Stimulated activated CD8-positive, alpha-beta memory T cell treated with anti-CD3 and anti-CD28 coated beads, Interleukin-15, amount 100 ng/mL, for 24 hours (primary cell): Measurements from ENCODE around the gene CYP2A6.
"Not testable (repeated sequence)": the region's sequence is repeated elsewhere in the genome, so short reads cannot be mapped to it uniquely, and the experiment has no call there.

Experiments used
- DNase-seq: peaks from one replicate; pipeline ENCODE4 v3.0.0-alpha.2; 2020; ENCODE audit warnings: low read depth

The CYP2A6 gene, protein sequence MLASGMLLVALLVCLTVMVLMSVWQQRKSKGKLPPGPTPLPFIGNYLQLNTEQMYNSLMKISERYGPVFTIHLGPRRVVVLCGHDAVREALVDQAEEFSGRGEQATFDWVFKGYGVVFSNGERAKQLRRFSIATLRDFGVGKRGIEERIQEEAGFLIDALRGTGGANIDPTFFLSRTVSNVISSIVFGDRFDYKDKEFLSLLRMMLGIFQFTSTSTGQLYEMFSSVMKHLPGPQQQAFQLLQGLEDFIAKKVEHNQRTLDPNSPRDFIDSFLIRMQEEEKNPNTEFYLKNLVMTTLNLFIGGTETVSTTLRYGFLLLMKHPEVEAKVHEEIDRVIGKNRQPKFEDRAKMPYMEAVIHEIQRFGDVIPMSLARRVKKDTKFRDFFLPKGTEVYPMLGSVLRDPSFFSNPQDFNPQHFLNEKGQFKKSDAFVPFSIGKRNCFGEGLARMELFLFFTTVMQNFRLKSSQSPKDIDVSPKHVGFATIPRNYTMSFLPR

DNA sequence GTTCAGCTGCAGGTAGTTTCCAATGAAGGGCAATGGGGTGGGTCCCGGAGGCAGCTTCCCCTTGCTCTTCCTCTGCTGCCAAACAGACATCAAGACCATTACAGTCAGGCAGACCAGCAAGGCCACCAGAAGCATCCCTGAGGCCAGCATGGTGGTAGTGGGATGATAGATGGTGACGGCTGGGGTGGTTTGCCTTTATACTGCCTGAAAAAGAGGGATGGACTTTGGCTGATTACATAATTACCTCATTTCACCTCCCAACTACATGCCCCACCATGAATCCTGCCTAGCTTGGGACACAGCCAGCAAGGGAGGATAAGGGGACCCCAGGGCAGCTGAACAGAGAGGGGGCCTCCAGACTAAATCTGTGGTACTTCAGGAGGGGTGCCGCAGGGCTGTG is at the start of gene CYP2A6:
CYP2A6 (minus strand) TSS at position 171 of the 400 bp plus-strand sequence; CDS start at position 150, 21 bp downstream.
- not testable (repeated sequence) for DNase-seq

DNA sequence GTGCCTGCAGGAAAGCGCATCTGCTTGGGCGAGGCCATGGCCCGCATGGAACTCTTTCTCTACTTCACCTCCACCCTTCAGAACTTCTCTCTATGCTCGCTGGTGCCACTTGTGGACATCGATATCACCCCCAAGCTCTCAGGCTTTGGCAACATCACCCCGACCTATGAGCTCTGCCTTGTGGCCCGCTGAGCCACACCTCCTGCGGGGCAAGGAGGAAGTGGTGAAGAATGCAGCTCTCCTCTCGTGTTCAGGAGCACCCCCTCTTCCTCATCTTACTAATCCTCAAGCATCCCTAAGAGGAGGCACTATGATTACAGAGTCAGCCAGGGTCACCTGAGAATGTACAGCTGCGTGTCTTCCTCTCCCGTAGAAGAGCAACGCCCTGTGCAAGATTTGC is 49.7 kb upstream of the CYP2A6 start:
- DNase-seq, result not testable (repeated sequence)

DNA sequence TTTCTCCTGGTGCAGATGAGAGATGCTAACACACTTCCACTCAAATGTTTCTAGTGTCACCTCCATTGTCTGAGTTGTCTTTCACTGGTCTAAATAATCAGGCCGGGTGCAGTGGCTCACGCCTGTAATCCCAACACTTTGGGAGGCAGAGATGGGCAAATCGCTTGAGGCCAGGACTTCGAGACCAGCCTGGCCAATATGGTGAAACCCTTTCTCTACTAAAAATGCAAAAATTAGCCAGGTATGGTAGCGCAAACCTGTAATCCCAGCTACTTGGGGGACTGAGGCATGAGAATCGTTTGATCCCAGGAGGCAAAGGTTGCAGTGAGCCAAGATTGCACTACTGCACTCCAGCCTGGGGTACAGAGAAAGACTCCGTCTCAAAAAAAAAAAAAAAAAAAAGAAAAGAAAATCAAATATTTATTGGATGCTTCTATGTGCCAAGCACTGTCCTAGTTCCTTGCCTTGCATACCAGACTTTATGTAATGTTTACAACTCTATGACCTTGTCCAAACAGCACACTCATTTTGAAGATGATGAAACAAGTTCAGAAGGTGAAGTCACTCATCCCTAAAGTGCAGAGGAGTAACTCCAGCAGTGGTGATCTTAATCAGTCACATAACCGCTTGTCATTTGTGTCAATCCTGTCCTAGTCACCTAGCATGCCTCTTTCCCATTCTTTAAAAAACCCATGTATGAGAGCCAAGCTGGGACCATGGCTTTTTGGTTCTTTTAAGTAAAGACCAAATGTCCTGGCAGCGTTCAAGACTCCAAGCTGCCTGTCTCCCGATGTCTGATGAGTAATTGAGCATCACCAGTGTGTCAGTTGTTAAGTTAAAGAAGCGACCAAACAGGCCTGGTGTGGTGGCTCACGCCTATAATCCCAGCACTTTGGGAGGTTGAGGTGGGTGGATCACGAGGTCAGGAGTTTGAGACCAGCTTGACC is 46.9 kb upstream of the CYP2A6 start:
- DNase-seq, result not testable (repeated sequence)

DNA sequence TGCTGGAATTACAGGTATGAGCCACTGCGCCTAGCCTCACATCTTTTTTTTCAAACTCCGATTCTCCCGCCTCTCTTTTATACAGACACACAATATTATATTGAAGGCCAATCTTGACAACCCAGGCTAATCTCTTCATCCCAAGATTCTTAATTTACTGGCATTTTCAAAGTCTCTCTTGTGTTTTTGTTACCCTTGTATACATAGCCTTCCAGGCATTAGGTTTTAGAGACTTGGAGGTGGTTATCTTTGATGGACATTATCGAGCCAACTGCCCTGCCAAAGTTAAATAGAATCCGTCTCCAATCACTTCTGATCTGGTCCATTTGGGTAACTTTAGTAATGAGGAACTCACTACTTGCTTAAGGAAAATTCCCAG is 46.2 kb upstream of the CYP2A6 start:
- DNase-seq, result no peak

DNA sequence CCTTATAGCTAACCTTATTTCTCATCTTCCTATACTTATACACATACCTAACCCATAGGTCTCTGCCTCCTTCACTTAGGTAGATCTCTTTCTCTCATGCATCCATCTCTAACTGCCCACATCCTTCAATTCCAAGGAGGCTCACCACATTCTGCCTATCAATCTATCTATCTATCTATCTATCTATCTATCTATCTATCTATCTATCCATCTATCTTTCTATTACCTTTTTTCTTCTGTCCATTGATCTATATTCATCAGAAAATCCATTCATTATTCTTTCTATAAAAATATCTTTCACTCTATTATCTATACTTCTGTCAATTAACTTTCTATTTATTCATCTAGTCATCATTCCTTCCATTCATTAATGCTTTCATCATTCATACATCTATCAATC is 42.9 kb upstream of the CYP2A6 start:
- DNase-seq, result no peak

DNA sequence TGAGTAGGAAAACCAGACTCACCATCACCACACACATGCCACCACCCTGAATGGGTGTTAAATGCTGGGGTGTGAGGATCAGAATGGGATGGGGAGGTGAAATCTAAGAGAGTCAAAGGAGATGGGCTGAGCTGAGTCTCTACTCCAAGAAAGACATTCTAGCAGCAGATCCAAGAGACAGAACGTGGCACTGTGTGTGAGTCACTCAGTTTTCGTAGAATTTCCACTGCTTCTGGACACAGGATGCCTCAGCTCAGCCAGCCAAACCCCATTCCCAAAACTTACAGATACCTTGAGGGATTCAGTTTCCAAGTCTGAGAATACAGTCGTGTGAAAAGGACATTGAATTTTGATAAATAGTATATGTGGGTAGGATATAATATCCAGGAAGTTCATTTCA is 39.1 kb upstream of the CYP2A6 start:
- DNase-seq, result no peak

DNA sequence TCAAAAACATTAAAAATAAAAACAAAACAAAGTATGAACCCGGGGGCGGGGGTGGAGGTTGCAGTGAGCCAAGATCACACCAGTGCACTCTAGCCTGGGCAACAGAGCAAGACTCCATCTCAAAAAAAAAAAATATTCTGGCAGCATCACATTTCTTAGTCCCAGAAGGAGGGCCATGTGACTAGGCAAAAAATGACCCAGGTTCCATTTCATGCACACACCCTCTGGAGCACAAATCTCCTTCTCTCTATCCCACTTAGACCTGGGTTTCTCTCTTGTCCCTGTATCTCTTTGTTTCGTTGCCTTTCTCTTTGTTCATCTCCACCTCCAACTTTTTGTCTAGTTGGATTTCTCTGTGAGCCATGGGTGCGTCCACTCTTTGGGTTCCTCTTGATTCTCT is 37.9 kb upstream of the CYP2A6 start:
- DNase-seq, result no peak

DNA sequence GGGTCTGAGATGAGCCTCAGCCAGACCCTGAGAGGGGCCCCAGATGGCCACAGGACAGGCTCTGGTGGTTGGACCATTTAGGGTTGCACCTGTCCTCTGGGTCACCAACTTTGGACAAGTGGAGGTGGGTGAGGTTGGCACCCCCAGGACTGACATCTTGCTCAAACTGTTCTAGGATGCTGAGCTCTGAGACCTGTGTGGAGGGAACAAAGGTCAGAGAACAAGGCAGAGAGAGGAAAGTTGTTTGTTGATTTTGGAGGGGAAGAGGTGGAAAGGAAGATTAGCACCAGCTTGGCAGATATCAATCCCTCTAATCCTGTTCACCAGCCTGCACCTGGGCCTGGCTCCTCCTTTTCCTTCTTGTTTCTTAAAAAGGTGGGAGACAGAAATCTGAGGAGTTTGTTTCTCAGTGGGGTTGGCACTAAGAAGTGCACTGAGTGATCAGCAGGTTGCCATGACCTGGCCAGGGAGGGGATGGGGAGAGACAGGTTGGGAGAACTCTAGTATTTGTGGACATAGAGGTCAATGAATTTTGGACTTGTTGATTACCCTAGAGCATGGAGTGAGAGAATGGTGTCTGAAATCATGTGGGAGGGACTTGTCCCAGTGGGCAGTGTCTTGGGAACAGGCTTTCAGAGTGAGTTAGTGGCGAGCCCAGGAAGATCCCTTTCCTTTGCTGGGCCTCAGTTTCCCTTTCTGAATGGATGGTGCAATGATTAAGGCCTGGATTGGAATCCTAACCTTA is 34.1 kb upstream of the CYP2A6 start:
- not testable (repeated sequence) for DNase-seq

DNA sequence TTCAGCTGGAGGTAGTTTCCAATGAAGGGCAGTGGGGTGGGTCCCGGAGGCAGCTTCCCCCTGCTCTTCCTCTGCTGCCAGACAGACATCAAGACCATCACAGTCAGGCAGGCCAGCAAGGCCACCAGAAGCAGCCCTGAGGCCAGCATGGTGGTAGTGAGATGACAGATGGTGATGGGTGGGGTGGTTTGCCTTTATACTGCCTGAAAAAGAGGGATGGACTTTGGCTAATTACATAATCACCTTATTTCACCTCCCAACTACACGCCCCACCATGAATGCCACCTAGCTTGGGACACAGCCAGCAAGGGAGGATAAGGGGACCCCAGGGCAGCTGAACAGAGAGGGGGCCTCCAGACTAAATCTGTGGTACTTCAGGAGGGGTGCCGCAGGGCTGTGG is 31.8 kb upstream of the CYP2A6 start, which contains the start of gene CYP2A7:
CYP2A7 (minus strand) TSS at position 170 of the 400 bp plus-strand sequence; CDS start at position 149, 21 bp downstream.
- not testable (repeated sequence) for DNase-seq

DNA sequence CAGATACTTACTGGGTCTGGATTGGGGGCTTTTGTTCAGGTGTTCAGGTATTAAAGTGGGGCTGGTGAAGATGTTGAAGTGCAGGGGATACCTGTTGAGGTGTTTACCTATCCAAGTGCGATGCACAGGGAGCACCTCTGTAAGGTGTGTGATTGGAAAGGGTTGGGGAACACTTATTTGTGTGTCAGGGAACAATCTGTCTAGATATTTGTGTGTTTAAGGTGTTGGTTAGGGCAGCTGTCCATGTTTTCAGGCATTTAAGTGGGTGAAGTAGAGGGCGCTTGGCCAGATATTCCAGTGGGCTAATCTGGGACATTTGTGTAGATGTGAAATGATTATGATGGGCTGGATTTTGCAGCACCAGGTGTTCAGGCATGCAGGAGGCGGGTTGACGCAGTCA is 29.1 kb upstream of the CYP2A6 start:
- not testable (repeated sequence) for DNase-seq

DNA sequence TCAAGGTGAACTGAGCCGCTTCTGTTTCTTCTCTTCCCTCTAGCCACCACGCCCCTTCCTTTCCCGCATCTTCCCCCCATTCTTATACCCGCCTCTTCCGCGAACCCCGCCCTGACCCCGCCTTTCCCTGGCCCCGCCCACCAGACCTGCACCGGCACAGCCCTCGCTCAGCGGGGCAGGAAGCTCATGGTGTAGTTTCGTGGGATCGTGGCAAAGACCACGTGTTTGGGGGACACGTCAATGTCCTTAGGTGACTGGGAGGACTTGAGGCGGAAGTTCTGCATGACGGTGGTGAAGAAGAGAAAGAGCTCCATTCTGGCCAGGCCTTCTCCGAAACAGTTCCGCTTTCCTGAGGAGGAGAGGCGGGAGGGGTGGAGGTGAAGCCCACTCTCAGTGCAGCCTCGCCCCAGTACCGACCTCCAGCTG is 25.3 kb upstream of the CYP2A6 start:
- peak; percentile 69 for DNase-seq

DNA sequence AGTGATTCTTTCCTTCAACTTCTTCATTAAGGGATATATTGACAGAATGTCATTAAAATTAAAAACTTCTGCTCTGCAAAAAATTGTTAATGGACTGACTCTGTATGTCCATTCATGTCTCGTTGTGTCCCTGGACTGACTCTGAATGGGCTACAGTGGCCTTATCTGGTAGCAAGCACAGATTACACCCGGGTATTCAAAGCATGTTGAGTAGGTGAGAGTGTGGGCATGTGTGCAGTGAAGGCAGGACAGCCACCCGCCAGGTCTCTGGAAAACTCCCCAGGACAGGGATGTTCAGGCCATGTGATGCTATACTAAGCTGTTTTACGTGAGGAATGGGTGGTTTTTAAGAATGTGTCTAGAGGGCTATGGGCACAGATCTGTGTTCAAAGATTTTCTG is 24.6 kb upstream of the CYP2A6 start:
- DNase-seq, result not testable (repeated sequence)

DNA sequence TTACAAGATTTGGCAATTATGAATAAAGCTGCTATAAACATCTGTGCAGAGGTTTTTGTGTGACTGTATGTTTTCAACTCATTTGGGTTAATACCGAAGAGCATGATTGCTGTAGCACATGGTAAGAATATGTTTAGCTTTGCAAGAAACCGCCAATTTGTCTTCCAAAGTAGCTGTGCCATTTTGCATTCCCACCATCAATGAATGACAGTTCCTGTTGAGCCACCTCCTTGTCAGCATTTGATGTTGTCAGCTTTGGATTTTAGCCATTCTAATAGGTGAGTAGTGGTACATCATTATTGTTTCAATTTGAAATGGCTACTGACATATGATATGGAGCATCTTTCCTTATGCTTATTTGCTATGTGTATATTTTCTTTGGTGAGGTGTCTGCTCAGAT is 23.6 kb upstream of the CYP2A6 start:
- not testable (repeated sequence) for DNase-seq

DNA sequence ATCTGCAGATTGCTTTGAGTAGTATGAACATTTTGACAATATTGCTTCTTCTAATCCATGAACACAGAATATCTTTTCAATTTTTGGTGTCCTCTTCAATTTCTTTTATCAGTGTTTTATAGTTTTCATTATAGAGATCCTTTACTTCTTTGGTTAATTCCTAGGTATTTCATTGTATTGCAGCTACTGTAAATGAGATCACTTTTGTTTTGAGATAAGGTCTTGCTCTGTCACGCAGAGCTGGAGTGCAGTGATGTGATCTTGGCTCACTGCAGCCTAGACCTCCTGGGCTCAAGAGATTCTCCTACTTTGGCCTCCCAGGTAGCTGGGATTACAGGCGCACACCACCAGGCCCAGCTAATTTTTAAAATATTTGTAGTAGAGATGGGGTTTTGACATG is 22.0 kb upstream of the CYP2A6 start:
- DNase-seq, result no peak

DNA sequence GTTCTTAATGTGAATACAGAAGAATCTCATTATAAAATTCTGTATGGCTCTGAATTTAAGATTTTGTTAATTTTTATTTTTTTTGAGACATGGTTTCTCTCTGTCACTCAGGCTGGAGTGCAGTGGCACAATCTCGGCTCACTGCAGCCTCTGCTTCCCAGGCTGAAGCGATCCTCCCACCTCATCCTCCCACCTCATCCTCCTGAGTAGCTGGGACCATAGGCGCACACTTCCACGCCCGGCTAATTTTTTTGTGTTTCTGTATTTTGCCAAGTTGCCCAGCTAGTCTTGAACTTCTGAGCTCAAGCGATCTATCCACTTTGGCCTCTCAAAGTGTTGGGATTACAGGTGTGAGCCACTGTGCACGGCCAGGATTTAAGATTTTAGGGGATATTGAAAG is 17.5 kb upstream of the CYP2A6 start:
- DNase-seq, result no peak

DNA sequence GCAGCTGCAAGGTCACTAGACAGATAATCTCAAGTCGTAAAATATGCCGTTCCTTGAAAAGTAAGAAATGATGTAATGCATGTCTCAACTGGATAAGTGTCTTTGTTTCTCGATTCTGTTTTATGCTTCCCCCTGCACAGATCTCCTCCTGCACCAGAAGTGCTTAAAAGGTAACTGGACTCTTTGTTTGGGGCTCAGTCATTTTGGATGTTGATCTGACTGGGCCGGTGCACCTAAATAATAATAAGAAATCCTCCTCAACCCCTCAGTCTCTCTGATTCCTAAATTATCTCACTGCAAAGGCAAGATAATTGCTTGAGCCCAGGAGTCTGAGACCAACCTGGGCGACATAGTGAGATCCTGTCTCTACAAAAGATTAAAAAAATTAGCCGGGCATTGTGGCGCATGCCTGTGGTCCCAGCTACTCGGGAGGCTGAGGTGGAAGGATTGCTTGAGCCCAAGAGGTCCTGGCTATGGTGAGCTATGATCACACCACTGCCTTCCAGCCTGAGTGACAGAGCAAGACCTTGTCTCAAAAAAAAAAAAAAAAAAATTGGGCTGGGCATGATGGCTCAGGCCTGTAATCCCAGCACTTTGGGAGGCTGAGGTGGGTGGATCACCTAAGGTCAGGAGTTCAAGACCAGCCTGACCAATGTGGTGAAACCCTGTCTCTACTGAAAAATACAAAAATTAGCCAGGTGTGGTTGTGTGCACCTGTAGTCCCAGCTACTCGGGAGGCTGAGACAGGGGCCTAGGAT is 14.7 kb upstream of the CYP2A6 start:
- DNase-seq, result not testable (repeated sequence)

DNA sequence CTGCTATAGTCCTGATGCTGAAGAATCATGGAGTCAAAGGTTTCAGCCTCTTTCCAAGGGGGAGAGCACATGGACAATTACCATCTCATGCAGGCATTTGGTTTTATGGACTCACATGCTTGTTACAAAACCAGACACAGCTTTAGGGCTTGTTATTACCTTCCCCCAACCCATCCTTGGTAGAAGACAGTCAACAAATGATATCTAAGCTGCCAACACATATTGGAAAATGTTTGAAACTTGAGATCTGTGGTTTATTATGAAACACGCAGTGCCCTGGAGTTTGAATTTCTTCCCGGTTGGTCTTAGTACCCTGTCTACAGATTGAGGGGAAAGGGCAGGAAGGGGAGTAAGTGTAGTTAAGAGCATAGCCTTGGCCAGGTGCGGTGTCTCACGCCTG is 12.5 kb upstream of the CYP2A6 start:
- no peak for DNase-seq

DNA sequence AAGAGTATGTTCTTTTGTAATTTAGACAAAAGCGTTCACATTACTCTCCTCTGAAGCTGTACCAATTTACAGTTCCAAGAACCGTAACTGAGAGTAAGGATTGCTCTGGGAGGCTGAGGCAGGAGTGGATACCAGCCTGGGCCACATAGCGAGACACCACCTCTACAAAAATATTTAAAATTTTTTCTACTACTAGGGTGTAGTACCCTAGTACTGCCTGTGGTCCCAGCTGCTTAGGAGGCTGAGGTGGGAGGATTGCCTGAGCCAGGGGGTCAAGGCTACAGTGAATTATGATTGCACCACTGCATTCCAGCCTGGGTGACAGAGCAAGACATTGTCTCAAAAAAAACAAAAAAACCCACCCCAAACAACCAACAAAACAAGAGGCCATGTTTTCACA is 12.1 kb upstream of the CYP2A6 start:
- DNase-seq, result no peak

DNA sequence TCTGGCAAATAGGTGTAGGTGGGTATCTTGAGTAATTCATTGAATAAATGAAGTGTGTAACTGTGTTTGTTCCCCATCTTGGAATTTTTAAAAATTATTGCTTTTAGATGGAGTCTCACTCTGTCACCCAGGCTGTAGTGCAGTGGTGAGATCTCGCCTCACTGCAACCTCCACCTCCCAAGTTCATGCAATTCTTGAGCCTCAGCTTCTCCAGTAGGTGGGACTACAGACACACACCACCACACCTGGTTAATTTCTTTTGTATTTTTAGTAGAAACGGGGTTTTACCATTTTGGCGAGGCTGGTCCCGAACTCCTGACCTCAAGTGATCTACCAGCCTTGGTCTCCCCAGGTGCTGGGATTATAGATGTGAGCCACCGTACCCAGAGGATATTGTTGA is 7.9 kb upstream of the CYP2A6 start:
- DNase-seq, result no peak

DNA sequence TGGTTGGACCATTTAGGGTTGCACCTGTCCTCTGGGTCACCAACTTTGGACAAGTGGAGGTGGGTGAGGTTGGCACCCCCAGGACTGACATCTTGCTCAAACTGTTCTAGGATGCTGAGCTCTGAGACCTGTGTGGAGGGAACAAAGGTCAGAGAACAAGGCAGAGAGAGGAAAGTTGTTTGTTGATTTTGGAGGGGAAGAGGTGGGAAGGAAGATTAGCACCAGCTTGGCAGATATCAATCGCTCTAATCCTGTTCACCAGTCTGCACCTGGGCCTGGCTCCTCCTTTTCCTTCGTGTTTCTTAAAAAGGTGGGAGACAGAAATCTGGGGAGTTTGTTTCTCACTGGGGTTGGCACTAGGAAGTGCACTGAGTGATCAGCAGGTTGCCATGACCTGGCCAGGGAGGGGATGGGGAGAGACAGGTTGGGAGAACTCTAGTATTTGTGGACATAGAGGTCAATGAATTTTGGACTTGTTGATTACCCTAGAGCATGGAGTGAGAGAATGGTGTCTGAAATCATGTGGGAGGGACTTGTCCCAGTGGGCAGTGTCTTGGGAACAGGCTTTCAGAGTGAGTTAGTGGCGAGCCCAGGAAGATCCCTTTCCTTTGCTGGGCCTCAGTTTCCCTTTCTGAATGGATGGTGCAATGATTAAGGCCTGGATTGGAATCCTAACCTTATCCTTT is 2.4 kb upstream of the CYP2A6 start:
- not testable (repeated sequence) for DNase-seq
